OCI-LY3 (cell line): ENCODE results near the gene CFAP54.
A peak's percentile ranks its signal among the peaks of the same experiment; 100 is the strongest.

Experiments
- H2AFZ ChIP-seq: fragments of 200-600, 300-600 bp; shearing (Covaris generic); 2 replicates; pipeline ENCODE4 v1.6.0; 2014; ENCODE audit warnings: antibody characterized with exemption, low read depth, low read length
- H3K27ac ChIP-seq: fragments of 200-600, 300-600 bp; sonication (generic); 2 replicates; pipeline ENCODE4 v1.5.1; 2014; ENCODE audit warnings: mild to moderate bottlenecking, low read length, moderate library complexity, mixed read lengths
- H3K27me3 ChIP-seq: fragments of 200-600, 300-600 bp; sonication (generic); 2 replicates; pipeline ENCODE4 v1.6.1; 2014; ENCODE audit warnings: low read depth, low read length, mixed read lengths
- H3K36me3 ChIP-seq: fragments of 200-600, 300-600 bp; sonication (generic); replicated peaks from 2 replicates; pipeline ENCODE3; 2014; ENCODE audit warnings: low read depth, low read length, mixed read lengths
- H3K4me1 ChIP-seq: fragments of 300-600, 200-600 bp; sonication (generic); 2 replicates; pipeline ENCODE4 v1.6.1; 2014; ENCODE audit warnings: low read length, mixed read lengths
- H3K4me2 ChIP-seq: fragments of 200-600, 300-600 bp; sonication (generic); 2 replicates; pipeline ENCODE4 v1.6.1; 2014; ENCODE audit warnings: low read length, mixed read lengths
- H3K4me3 ChIP-seq: fragments of 300-600, 200-600 bp; sonication (generic); 2 replicates; pipeline ENCODE4 v1.5.1; 2014; ENCODE audit warnings: antibody characterized with exemption, mild to moderate bottlenecking, low read length, moderate library complexity
- H3K79me2 ChIP-seq: fragments of 300-600, 200-600 bp; shearing (Covaris generic); 2 replicates; pipeline ENCODE4 v1.6.1; 2014; ENCODE audit warnings: mild to moderate bottlenecking, low read length, mixed read lengths
- H3K9ac ChIP-seq: fragments of 300-600, 200-600 bp; shearing (Covaris generic); 2 replicates; pipeline ENCODE4 v1.6.0; 2014; ENCODE audit warnings: mild to moderate bottlenecking, low read length, moderate library complexity
- H3K9me3 ChIP-seq: fragments of 200-600, 300-600 bp; shearing (Covaris generic); 2 replicates; pipeline ENCODE4 v1.6.1; 2014; ENCODE audit warnings: low read length, mixed read lengths; ENCODE audit not compliant: insufficient read depth
- H4K20me1 ChIP-seq: fragments of 200-600, 300-600 bp; sonication (generic); 2 replicates; pipeline ENCODE4 v1.6.1; 2016; ENCODE audit warnings: low read length, mixed read lengths; ENCODE audit not compliant: insufficient read depth
- CTCF ChIP-seq: fragments of 200-600, 300-600 bp; sonication (generic); IDR thresholded peaks from 2 replicates; pipeline ENCODE4 v1.5.1; 2014; ENCODE audit warnings: antibody characterized with exemption, low read length, low read depth
- EZH2phosphoT487 ChIP-seq: fragments of 200-600 bp; shearing (Covaris generic); IDR thresholded peaks from 2 replicates; pipeline ENCODE4 v1.6.1; 2018; ENCODE audit warnings: antibody characterized with exemption, mixed run types, low read depth

The CFAP54 gene

DNA sequence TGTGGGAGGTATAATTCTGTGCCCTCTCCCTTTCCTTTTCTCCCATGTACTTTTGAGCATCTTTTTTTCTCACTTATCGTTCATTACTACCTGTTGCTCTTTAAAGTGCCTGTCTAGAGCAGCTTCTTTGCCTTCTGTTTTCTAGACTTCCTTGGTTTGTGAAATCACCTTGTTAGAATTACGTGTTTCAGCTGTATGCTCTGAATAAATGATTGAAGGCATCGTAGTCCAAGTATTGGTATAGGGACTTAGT lies 419.0 kb downstream of the CFAP54 start:
- TF ChIP-seq EZH2phosphoT487 (no peak), CTCF (no peak)
- Histone ChIP-seq H3K9me3 (no peaks in the 10 kb centered on the region), H3K9ac (peak overlapping the region; percentile 96), H3K36me3 (peaks cover 16% of the 10 kb centered on the region), H4K20me1 (peaks cover 4% of the 10 kb centered on the region; the same call in 1 of the 2 replicates), H3K27ac (no peak overlapping the region), H3K79me2 (peaks cover 57% of the 10 kb centered on the region), H3K4me1 (peaks cover 21% of the 10 kb centered on the region), H3K27me3 (no peaks in the 10 kb centered on the region), H3K4me3 (peak overlapping the region; percentile 93), H3K4me2 (peak overlapping the region; percentile 98), H2AFZ (no peak overlapping the region)

GRCh38 chr12:96912261-96912660 lies 422.9 kb downstream of the CFAP54 start:
- peaks cover 36% of the 10 kb centered on the region for H3K36me3 ChIP-seq
- no peak overlapping the region for H3K4me2 ChIP-seq
- H3K27ac ChIP-seq: no peak overlapping the region
- H3K4me1 ChIP-seq: peaks cover 15% of the 10 kb centered on the region
- no peaks in the 10 kb centered on the region for H3K27me3 ChIP-seq
- TF ChIP-seq EZH2phosphoT487: no peak
- TF ChIP-seq CTCF: no peak
- peaks cover 76% of the 10 kb centered on the region for H3K79me2 ChIP-seq
- no peaks in the 10 kb centered on the region for H3K9me3 ChIP-seq
- H4K20me1 ChIP-seq: peaks cover 4% of the 10 kb centered on the region; the same call in 1 of the 2 replicates
- no peak overlapping the region for H3K4me3 ChIP-seq
- no peak overlapping the region for H2AFZ ChIP-seq
- no peak overlapping the region for H3K9ac ChIP-seq

- H3K4me1 ChIP-seq: peaks cover 15% of the 10 kb centered on the region
- H4K20me1 ChIP-seq: peaks cover 4% of the 10 kb centered on the region; the same call in 1 of the 2 replicates
- H3K4me2 ChIP-seq: no peak overlapping the region
- H3K27me3 ChIP-seq: no peaks in the 10 kb centered on the region
- H3K27ac ChIP-seq: no peak overlapping the region
- peaks cover 36% of the 10 kb centered on the region for H3K36me3 ChIP-seq
- H2AFZ ChIP-seq: no peak overlapping the region
- peaks cover 70% of the 10 kb centered on the region for H3K79me2 ChIP-seq
- no peak for TF ChIP-seq EZH2phosphoT487
- no peak for TF ChIP-seq CTCF
- H3K9ac ChIP-seq: no peak overlapping the region
- H3K9me3 ChIP-seq: no peaks in the 10 kb centered on the region
- no peak overlapping the region for H3K4me3 ChIP-seq
Measured at GRCh38 chr12:96912943-96913342, 423.6 kb downstream of the CFAP54 start.

DNA sequence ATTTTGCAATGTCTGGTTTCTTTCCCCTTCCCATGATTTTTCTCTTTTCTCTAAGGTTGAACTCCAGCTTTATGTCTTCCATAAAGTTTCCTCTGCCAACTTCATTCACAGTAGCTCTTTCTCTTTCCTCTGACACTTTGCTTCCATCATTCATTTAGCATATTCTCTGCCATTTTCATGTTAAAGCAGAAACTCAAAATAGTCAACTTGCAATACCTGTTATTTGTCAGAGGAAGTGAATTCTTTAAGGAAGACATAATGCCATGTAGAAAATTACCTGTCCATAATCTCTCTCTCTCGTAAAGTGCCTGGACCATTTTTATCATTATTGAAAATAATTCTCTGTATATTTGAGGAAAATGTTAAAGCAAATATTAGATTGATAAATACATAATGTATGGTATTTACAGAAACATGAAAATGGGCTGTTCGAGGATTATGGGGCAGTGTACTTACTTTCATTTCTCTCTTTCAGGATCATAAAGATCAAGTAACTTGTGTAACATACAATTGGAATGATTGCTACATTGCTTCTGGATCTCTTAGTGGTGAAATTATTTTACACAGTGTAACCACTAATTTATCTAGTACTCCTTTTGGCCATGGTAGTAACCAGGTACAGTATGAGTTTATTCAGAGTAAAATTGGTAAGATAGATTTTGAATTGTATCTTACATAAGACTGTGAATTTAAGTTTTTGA lies 430.3 kb downstream of the CFAP54 start:
- H3K36me3 ChIP-seq: peaks cover 31% of the 10 kb centered on the region

More for the DNA sequence above, 430.3 kb downstream of the CFAP54 start:
- Histone ChIP-seq H3K9ac (no peak overlapping the region), H3K27me3 (no peaks in the 10 kb centered on the region), H2AFZ (no peak overlapping the region), H3K4me2 (no peak overlapping the region), H3K4me3 (no peak overlapping the region), H3K4me1 (peaks cover 10% of the 10 kb centered on the region), H3K27ac (no peak overlapping the region), H3K9me3 (no peaks in the 10 kb centered on the region), H4K20me1 (no peaks in the 10 kb centered on the region), H3K79me2 (peaks cover 26% of the 10 kb centered on the region)
- TF ChIP-seq CTCF: no peak
- TF ChIP-seq EZH2phosphoT487: no peak
